ENCODE data around the gene PRSS48.
"Not testable (repeated sequence)": the region's sequence is repeated elsewhere in the genome, so short reads cannot be mapped to it uniquely, and the experiment has no call there.

The PRSS48 gene

GRCh38 chr4:151276787-151277562 lies at the start of gene PRSS48:
PRSS48 (plus strand) TSS chr4:151277161; CDS start chr4:151277173, 12 bp downstream.
- DNase-seq (ENCODE audit: low spot score), result peak; percentile 82

GRCh38 chr4:151227172-151227571 lies 49.8 kb upstream of the PRSS48 start:
- no peak for DNase-seq (ENCODE audit: low spot score)

GRCh38 chr4:151227731-151228130 lies 49.2 kb upstream of the PRSS48 start:
- peak; percentile 78 for DNase-seq (ENCODE audit: low spot score)

- no peak for DNase-seq (ENCODE audit: low spot score)
These were observed 48.5 kb upstream of the PRSS48 start for GRCh38 chr4:151228189-151229119.

GRCh38 chr4:151231915-151232595 lies 44.9 kb upstream of the PRSS48 start:
- DNase-seq (ENCODE audit: low spot score), result no peak

- DNase-seq (ENCODE audit: low spot score), result no peak
These were observed 43.4 kb upstream of the PRSS48 start for GRCh38 chr4:151233600-151233999.

GRCh38 chr4:151235373-151235772 lies 41.6 kb upstream of the PRSS48 start:
- DNase-seq (ENCODE audit: low spot score), result not testable (repeated sequence)

- DNase-seq (ENCODE audit: low spot score), result no peak
These were observed 40.9 kb upstream of the PRSS48 start for GRCh38 chr4:151236036-151236435.

GRCh38 chr4:151238477-151238876 lies 38.5 kb upstream of the PRSS48 start:
- peak; percentile 32 for DNase-seq (ENCODE audit: low spot score)

GRCh38 chr4:151239608-151240007 lies 37.4 kb upstream of the PRSS48 start:
- DNase-seq (ENCODE audit: low spot score), result no peak

- no peak for DNase-seq (ENCODE audit: low spot score)
These were observed 34.7 kb upstream of the PRSS48 start for GRCh38 chr4:151242305-151242704.

- no peak for DNase-seq (ENCODE audit: low spot score)
These were observed 30.2 kb upstream of the PRSS48 start for GRCh38 chr4:151246742-151247141.

GRCh38 chr4:151247395-151247794 lies 29.6 kb upstream of the PRSS48 start:
- DNase-seq (ENCODE audit: low spot score), result no peak

- no peak for DNase-seq (ENCODE audit: low spot score)
These were observed 28.4 kb upstream of the PRSS48 start for GRCh38 chr4:151248519-151248918.

- no peak for DNase-seq (ENCODE audit: low spot score)
These were observed 26.3 kb upstream of the PRSS48 start for GRCh38 chr4:151250706-151251105.

- DNase-seq (ENCODE audit: low spot score), result no peak
These were observed 25.2 kb upstream of the PRSS48 start for GRCh38 chr4:151251603-151252304.

- DNase-seq (ENCODE audit: low spot score), result not testable (repeated sequence)
These were observed 21.7 kb upstream of the PRSS48 start for GRCh38 chr4:151255226-151255625.

GRCh38 chr4:151255680-151256079 lies 21.3 kb upstream of the PRSS48 start:
- not testable (repeated sequence) for DNase-seq (ENCODE audit: low spot score)

- no peak for DNase-seq (ENCODE audit: low spot score)
These were observed 20.8 kb upstream of the PRSS48 start for GRCh38 chr4:151256134-151256533.

- no peak for DNase-seq (ENCODE audit: low spot score)
These were observed 19.3 kb upstream of the PRSS48 start for GRCh38 chr4:151257704-151258103.

GRCh38 chr4:151259752-151260151 lies 17.2 kb upstream of the PRSS48 start:
- no peak for DNase-seq (ENCODE audit: low spot score)

GRCh38 chr4:151260526-151260925 lies 16.4 kb upstream of the PRSS48 start:
- DNase-seq (ENCODE audit: low spot score), result no peak

All from putamen (tissue), 1 donor.